K562 (cell line): Measurements from ENCODE around the gene CDC5L. TPM values are rescaled to one million over a fixed set of nuclear protein-coding genes. Genes with fewer than 3 reads are reported as not detected.

Source experiments
- ATF4 ChIP-seq: fragments of 450-650 bp; formaldehyde crosslinking; IDR thresholded peaks from 2 replicates; pipeline ENCODE4 v1.4.0; 2022; ENCODE audit warnings: mild to moderate bottlenecking, moderate library complexity
- CAMTA2 ChIP-seq: fragments of 250-450 bp; sonication (Bioruptor Pico); conservative IDR thresholded peaks from 2 replicates; pipeline ENCODE4 v1.5.1; 2022
- CCAR2 ChIP-seq: fragments of 200-400 bp; formaldehyde crosslinking; IDR thresholded peaks from 2 replicates; pipeline ENCODE4 v1.6.1; 2017; ENCODE audit warnings: mild to moderate bottlenecking, low read depth, low read length
- DPF2 ChIP-seq: fragments of 450-650 bp; IDR thresholded peaks from 2 replicates; pipeline ENCODE4 v1.6.1; 2016
- EP300 ChIP-seq: IDR thresholded peaks from 2 replicates; pipeline ENCODE4 v1.6.1; 2012; ENCODE audit warnings: low read length, improper control_type of control experiment
- HNRNPH1 ChIP-seq: fragments of 200-400 bp; formaldehyde crosslinking; optimal IDR thresholded peaks from 2 replicates; pipeline ENCODE3; 2017; ENCODE audit warnings: low read depth, mild to moderate bottlenecking, low read length, moderate library complexity
- MEF2A ChIP-seq: IDR thresholded peaks from 2 replicates; pipeline ENCODE4 v1.6.1; 2011; ENCODE audit warnings: low read depth, mild to moderate bottlenecking, low read length, moderate library complexity; ENCODE audit not compliant: control insufficient read depth
- MYNN ChIP-seq, 2 experiments: sonication (generic); formaldehyde crosslinking in 1 of 2; IDR thresholded peaks; 2 replicates each; pipeline versions ENCODE4 v1.5.0 to v1.6.1; 2016 to 2020; ENCODE audit warnings: antibody characterized with exemption in 1 of 2, missing genetic modification reagents in 1 of 2
- NR0B1 ChIP-seq: fragments of 450-650 bp; IDR thresholded peaks from one replicate; pipeline ENCODE4 v1.6.1; 2018; ENCODE audit warnings: mild to moderate bottlenecking, moderate library complexity; ENCODE audit not compliant: partially characterized antibody
- SMARCA5 ChIP-seq: fragments of 450-650 bp; IDR thresholded peaks from 2 replicates; pipeline ENCODE4 v1.6.1; 2016
- TEAD4 ChIP-seq, 2 experiments: sonication (generic) in 1 of 2; formaldehyde crosslinking in 1 of 2; IDR thresholded peaks; 2 replicates each; pipeline versions ENCODE4 v1.6.1 to v1.8.0; 2012 to 2022; ENCODE audit warnings: borderline replicate concordance in 1 of 2, inconsistent platforms in 1 of 2, low read length in 1 of 2, mild to moderate bottlenecking in 1 of 2, missing genetic modification reagents in 1 of 2
- UBTF ChIP-seq, 2 experiments: IDR thresholded peaks; 2 replicates each; pipeline ENCODE4 v1.6.1; 2012; ENCODE audit warnings: improper control_type of control experiment in 2 of 2, low read depth in 2 of 2, low read length in 2 of 2, borderline replicate concordance in 1 of 2
- ZNF175 ChIP-seq: fragments of 200-800 bp; sonication (Bioruptor generic); IDR thresholded peaks from 2 replicates; pipeline ENCODE4 v1.6.1; 2016; ENCODE audit warnings: low read depth, mild to moderate bottlenecking, missing genetic modification characterization, missing compliant biosample characterization
- ZNF184 ChIP-seq: sonication (generic); formaldehyde crosslinking; IDR thresholded peaks from 2 replicates; pipeline ENCODE4 v1.5.0; 2020; ENCODE audit warnings: missing genetic modification reagents
- ZNF695 ChIP-seq: fragments of 450-650 bp; formaldehyde crosslinking; IDR thresholded peaks from 2 replicates; pipeline ENCODE4 v1.4.0; 2020; ENCODE audit warnings: mild to moderate bottlenecking, moderate library complexity
- polyA plus RNA-seq, 8 experiments: library from polyadenylated mRNA; depleted of rRNA in 4 of 8; stranded (reverse) in 5 of 8; unstranded in 3 of 8; fragments of >200 nt; fragmentation: Nextera tagmentation in 2 of 8; fragmentation: Illumina TruSeq in 1 of 8; extraction: Ambion mirVana in 2 of 8; extraction: Trizol in 1 of 8; gene quantifications; 2 replicates each; pipeline versions ENCODE4 v1.2.1 to v1.2.3, GENCODE V29; 2011 to 2014; ENCODE audit warnings: inconsistent platforms in 1 of 8, missing spikeins in 1 of 8
- total RNA-seq, 7 experiments: library from RNA; depleted of rRNA in 6 of 7; stranded (reverse); fragments of >200 nt in 6 of 7; fragmentation: Illumina TruSeq in 2 of 7; extraction: Trizol in 2 of 7; gene quantifications; 2 replicates each; pipeline versions ENCODE4 v1.2.1 to v1.2.3, GENCODE V29; 2011 to 2021; ENCODE audit warnings: low replicate concordance in 1 of 7
- TF ChIP-seq, protein P1 (sequence below): fragments of 250-450 bp; sonication (Bioruptor Pico); IDR thresholded peaks from 2 replicates; pipeline ENCODE4 v1.8.0; 2022; ENCODE audit warnings: inconsistent platforms
- TF ChIP-seq, protein P2 (sequence below): fragments of 450-650 bp; conservative IDR thresholded peaks from 2 replicates; pipeline ENCODE4 v1.6.1; 2016; ENCODE audit warnings: missing genetic modification characterization, low read depth, mild to moderate bottlenecking, control low read depth, missing compliant biosample characterization
- TF ChIP-seq, protein P3 (sequence below): fragments of 450-650 bp; formaldehyde crosslinking; IDR thresholded peaks from 2 replicates; pipeline ENCODE4 v1.4.0; 2022; ENCODE audit warnings: missing genetic modification characterization

Gene CDC5L
- total and polyA plus RNA-seq, 9 of the 15 experiments (the other 6 are each of a cell fraction or from before 2014, with no cell fraction given), result 22.3 to 44.2 (median 30.8) TPM

DNA sequence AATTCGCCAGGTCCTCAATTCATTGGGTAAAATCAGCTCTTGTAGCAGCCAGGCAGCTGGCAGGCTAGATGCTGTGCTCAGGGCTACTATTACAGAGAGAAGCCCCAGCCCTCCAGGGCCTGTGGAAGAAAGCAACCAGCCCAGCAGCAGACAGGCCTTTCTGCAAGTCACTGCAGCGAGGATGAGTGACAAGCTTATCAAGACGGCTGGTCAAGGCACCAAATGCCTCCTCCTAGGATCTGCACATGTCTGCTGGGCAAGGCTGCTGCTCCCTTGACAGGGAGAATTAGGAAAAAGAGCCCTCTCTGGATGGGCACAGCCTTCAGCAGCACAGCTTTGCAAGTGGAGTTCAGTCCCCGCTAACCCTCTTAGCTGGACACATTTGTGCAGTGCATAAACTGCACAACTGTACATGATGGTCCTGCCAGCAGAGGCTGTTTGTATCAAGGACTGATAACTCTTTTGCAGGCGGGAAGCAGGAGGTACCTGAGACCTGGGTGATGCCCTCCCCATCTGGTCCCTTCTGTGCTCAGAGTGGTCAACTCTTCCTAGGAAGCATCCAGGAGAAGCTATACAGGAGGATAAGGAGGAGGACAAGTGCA, 89.9 kb downstream of the CDC5L start (continued):
- TF ChIP-seq, protein P1, sequence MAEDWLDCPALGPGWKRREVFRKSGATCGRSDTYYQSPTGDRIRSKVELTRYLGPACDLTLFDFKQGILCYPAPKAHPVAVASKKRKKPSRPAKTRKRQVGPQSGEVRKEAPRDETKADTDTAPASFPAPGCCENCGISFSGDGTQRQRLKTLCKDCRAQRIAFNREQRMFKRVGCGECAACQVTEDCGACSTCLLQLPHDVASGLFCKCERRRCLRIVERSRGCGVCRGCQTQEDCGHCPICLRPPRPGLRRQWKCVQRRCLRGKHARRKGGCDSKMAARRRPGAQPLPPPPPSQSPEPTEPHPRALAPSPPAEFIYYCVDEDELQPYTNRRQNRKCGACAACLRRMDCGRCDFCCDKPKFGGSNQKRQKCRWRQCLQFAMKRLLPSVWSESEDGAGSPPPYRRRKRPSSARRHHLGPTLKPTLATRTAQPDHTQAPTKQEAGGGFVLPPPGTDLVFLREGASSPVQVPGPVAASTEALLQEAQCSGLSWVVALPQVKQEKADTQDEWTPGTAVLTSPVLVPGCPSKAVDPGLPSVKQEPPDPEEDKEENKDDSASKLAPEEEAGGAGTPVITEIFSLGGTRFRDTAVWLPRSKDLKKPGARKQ (CRISPR knock-in tag), result no peak
- TF ChIP-seq ATF4 (CRISPR knock-in tag) (no peak), MYNN (IDR thresholded peaks at IDR 0.05) (peak; percentile 43; the same call in 1 of the 2 replicates), MYNN (CRISPR knock-in tag; IDR thresholded peaks at IDR 0.05) (no peak), UBTF (IDR thresholded peaks at IDR 0.05; ENCODE audit: borderline replicate concordance in 1 of 2, low read depth in 2 of 2, low read length in 2 of 2) (0 out of 4 replicates have a peak, but pooled peaks of 1 of the 2 experiments have one; percentile 28), TEAD4 (IDR thresholded peaks at IDR 0.05; ENCODE audit: low read length) (no peak), TEAD4 (CRISPR knock-in tag; IDR thresholded peaks at IDR 0.05; ENCODE audit: borderline replicate concordance) (no peak), HNRNPH1 (no peak), ZNF175 (CRISPR knock-in tag) (no peak), SMARCA5 (peak; percentile 58; the same call in 1 of the 2 replicates), MEF2A (no peak), CAMTA2 (CRISPR knock-in tag) (no peak), NR0B1 (no peak), CCAR2 (no peak), EP300 (0 out of 2 replicates have a peak, but pooled peaks have one; percentile 5), DPF2 (peak; percentile 60; the same call in 1 of the 2 replicates), ZNF184 (CRISPR knock-in tag) (no peak), ZNF695 (CRISPR knock-in tag) (no peak)
- TF ChIP-seq, protein P2, sequence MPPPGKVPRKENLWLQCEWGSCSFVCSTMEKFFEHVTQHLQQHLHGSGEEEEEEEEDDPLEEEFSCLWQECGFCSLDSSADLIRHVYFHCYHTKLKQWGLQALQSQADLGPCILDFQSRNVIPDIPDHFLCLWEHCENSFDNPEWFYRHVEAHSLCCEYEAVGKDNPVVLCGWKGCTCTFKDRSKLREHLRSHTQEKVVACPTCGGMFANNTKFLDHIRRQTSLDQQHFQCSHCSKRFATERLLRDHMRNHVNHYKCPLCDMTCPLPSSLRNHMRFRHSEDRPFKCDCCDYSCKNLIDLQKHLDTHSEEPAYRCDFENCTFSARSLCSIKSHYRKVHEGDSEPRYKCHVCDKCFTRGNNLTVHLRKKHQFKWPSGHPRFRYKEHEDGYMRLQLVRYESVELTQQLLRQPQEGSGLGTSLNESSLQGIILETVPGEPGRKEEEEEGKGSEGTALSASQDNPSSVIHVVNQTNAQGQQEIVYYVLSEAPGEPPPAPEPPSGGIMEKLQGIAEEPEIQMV (tag), result no peak
- TF ChIP-seq, protein P3, sequence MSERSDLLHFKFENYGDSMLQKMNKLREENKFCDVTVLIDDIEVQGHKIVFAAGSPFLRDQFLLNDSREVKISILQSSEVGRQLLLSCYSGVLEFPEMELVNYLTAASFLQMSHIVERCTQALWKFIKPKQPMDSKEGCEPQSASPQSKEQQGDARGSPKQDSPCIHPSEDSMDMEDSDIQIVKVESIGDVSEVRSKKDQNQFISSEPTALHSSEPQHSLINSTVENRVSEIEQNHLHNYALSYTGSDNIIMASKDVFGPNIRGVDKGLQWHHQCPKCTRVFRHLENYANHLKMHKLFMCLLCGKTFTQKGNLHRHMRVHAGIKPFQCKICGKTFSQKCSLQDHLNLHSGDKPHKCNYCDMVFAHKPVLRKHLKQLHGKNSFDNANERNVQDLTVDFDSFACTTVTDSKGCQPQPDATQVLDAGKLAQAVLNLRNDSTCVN, result no peak
